T-helper 1 cell treated with Interleukin-12 subunit alpha and Interleukin-12 subunit beta and Interleukin-4 antibody, amounts not matched to agents 30 μg/mL and 1 μg/mL, for 36 hours (primary cell): Measurements from ENCODE around the gene SLC6A19.

Experiments used
- H3K27ac Mint-ChIP-seq: one replicate; pipeline ENCODE4 v1.8.0; 2021; ENCODE audit warnings: mild to moderate bottlenecking, mixed read lengths
- H3K27me3 Mint-ChIP-seq: one replicate; pipeline ENCODE4 v1.8.0; 2021; ENCODE audit warnings: low read depth, mixed read lengths
- H3K36me3 Mint-ChIP-seq: one replicate; pipeline ENCODE4 v1.8.0; 2021; ENCODE audit warnings: low read depth, mixed read lengths
- H3K4me1 Mint-ChIP-seq: one replicate; pipeline ENCODE4 v1.8.0; 2021; ENCODE audit warnings: low read depth, mixed read lengths
- H3K4me3 Mint-ChIP-seq: one replicate; pipeline ENCODE4 v1.8.0; 2021; ENCODE audit warnings: mild to moderate bottlenecking, moderate library complexity, mixed read lengths
- H3K9me3 Mint-ChIP-seq: one replicate; pipeline ENCODE4 v1.8.0; 2021; ENCODE audit warnings: mixed read lengths

SLC6A19 gene

DNA sequence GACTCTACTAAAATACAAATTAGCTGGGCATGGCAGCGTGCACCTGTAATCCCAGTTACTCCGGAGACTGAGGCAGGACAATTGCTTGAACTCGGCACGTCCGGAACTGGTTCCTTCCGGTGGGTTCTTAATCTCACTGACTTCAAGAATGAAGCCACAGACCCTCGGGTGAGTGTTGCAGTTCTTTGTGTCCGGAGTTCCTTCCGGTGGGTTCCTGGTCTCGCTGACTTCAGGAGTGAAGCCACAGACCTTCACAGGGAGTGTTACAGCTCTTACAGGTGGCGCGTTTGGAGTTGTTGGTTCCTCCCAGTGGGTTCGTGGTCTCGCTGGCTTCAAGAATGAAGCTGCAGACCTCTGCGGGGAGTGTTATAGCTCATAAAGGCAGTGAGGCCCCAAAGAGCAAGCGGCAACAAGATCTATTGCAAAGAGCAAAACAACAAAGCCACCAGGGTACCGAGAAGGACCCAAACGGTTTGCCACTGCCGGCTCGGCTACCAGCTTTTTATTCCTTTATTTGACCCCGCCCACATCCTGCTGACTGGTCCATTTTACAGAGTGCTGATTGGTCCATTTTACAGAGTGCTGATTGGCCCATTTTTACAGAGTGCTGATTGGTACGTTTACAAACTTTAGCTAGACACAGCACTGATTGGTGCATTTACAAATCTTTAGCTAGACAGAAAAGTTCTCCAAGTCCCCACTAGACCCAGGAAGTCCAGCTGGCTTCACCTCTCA lies 28.6 kb upstream of the SLC6A19 start:
- H3K27ac Mint-ChIP-seq, result no peak overlapping the region
- peak overlapping the region; percentile 54 for H3K4me3 Mint-ChIP-seq
- no peaks in the 10 kb centered on the region for H3K36me3 Mint-ChIP-seq
- peaks cover 9% of the 10 kb centered on the region for H3K4me1 Mint-ChIP-seq
- peaks cover 3% of the 10 kb centered on the region for H3K27me3 Mint-ChIP-seq
- no peaks in the 10 kb centered on the region for H3K9me3 Mint-ChIP-seq

DNA sequence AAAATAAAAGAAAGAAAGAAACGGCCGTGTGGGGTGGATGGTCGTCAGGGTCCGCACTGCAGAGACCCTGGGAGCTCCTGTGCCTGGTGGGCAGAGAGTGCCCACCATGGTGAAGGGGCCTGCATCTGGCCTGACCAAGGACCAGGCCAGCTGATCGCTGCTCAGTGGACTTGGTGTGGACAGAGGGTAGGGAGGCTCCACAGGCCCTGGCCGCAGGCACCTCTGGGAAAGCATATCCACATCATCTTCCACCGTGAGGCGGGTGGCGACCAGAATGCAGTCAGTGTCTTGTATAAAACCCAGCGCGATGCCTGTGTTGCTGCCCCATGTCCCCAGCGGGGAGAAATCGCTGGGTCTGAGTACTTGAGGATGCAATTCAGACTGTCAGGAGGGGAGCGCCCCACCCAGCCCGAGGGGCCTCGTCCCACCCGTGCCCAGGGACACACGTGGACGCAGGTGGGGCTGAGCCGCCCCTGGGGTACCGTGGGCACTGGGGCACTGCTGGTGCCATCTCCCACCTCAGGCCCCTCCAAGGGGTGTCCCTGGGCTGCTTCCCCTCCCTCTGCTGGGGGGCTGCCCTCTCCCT lies 27.8 kb upstream of the SLC6A19 start:
- Mint-ChIP-seq H3K4me3 (no peak overlapping the region), H3K9me3 (no peaks in the 10 kb centered on the region)

DNA sequence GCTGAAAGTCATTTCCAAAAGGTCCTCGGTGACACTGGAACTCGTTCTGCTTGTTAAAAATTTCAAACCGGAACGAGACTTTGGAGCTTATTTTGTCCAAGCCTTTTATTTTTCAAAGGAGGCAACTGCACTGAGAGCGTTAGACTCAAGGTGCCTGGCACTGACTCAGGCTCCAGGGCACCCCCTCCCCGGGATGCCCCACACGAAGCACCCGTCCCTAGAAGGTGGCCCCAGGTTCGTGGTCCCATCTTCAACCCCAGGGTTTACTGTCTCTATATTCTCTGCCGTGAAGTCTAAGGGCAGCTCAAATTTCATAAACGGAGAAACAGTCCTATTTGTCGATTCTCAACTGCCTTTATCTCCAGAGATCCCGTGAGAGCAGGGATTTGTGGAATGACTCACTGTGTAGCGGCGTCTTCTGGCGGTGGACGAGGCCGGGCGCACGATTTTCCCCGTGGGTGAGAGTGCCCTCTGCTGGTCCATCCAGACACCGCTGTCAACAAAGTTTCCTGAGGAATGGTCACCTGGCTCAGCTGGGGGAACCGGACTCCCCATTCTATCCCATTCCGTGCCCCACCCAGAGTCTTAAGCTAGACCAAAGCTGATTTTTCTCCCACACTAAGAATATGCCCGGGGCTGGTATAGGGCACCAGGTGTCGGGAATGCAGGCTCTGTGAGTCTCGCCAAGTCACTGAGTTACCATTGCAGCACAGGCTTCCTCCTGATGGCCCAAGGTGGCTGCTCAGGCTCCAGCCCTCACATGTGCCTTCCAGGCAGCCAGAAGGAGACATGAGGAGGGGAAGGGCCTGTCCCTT lies 27.1 kb upstream of the SLC6A19 start:
- H3K36me3 Mint-ChIP-seq, result no peaks in the 10 kb centered on the region
- H3K4me3 Mint-ChIP-seq, result no peak overlapping the region
- no peaks in the 10 kb centered on the region for H3K27me3 Mint-ChIP-seq
- H3K4me1 Mint-ChIP-seq, result peaks cover 3% of the 10 kb centered on the region
- H3K27ac Mint-ChIP-seq, result no peak overlapping the region
- H3K9me3 Mint-ChIP-seq, result no peaks in the 10 kb centered on the region

More for the DNA sequence above, 27.8 kb upstream of the SLC6A19 start:
- Mint-ChIP-seq H3K27me3 (no peaks in the 10 kb centered on the region), H3K36me3 (no peaks in the 10 kb centered on the region), H3K27ac (no peak overlapping the region), H3K4me1 (peaks cover 3% of the 10 kb centered on the region)

DNA sequence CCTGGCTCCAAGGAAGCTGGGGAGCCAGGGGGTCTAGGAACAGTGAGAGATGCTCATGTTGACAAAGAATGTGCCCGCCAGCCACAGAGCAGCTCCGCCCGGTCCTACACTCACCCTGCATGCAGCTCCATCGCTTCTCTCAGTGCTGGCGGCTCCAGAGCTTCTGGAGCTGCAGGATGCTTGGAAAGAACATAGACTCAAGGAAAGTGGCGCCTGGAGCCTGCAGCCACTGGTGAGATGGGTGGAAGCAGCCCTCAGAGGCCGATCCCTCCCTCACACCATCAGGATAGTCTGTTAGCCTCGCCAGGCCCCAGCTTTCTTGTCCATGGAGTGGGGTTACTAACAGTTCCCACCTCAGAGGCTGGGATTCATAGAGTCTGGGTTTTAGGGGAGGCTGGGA lies 26.4 kb upstream of the SLC6A19 start:
- Mint-ChIP-seq H3K4me1 (peaks cover 3% of the 10 kb centered on the region), H3K9me3 (no peaks in the 10 kb centered on the region), H3K27me3 (no peaks in the 10 kb centered on the region), H3K36me3 (no peaks in the 10 kb centered on the region), H3K27ac (no peak overlapping the region), H3K4me3 (no peak overlapping the region)

DNA sequence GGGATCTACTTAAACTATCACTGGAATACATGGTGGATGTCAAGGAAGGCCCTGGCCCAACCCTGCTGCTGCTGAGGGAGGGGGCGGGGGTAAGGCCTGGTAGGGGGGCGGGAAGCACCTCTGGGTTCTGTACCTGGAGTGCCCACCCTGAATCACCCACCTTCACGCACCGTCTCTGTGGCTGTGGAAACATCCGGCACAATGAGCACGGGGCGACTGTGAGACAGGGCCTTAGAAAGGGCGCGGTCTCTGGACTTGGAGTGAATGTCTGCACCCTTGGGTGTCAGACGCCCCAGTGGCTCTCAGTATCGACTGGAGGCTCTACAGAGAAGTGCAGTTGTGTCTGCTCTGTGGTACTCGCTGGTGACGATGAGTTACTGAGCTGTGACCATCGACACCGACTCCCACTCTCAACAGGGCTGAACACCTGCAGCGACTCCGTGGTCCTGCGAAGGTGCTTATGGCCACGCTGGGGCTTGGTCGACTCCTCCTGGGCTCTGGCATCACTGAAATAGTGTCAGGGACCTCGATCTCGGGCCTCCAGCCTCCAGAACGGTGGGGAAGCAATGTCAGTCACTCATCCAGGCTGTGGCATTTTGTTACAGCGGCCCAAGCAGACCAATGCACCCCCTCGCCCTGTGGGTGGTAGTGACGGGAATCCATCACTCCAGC lies 25.5 kb upstream of the SLC6A19 start:
- Mint-ChIP-seq H3K27ac (no peak overlapping the region), H3K36me3 (no peaks in the 10 kb centered on the region), H3K9me3 (no peaks in the 10 kb centered on the region), H3K4me1 (peaks cover 3% of the 10 kb centered on the region), H3K27me3 (no peaks in the 10 kb centered on the region), H3K4me3 (no peak overlapping the region)

DNA sequence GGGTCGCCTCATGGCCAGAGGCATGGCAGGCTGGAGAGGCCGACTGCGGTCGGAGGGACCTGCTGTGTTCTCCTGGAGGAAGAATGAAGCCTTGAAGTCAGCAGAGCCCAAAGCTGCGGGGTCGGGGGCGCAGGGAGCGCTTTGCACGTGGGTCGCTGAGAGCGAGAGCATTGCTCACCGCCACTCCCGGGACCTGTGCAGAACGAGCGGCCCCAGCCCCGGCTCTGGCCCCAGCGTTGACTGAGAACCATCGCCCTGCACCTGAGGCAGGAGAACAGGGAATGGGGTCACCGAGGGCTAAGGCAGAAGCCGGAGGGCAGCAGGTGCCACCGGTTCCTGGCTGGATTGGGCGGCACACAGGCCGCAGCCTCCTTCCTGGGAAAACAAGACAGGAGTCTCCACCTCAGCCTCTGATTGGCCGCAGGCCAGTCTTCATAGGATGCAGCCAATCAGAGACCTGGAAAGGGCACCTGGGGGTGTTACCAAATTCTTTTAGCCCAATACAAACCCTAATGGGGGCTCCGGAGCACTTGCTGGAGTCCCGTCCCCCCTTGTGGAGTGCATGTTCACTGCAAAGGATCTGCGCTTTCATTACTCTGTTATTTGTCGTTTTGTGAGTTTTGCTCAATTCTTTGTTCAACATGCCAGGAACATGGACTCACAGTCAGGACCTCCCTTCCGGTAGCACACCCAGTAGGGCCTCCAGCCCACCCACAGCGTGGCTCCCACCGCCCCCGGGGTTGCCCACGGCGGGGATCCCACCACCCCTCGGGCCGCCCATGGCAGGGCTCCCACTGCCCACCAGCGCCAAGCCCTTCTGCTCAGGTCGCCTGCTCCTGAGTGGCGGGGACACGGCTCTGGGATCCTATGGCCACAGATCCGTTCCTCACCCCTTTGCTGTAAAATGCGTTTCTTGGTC lies 24.7 kb upstream of the SLC6A19 start:
- Mint-ChIP-seq H3K4me1 (peaks cover 3% of the 10 kb centered on the region), H3K27ac (no peak overlapping the region), H3K36me3 (no peaks in the 10 kb centered on the region), H3K27me3 (no peaks in the 10 kb centered on the region), H3K9me3 (no peaks in the 10 kb centered on the region), H3K4me3 (no peak overlapping the region)

DNA sequence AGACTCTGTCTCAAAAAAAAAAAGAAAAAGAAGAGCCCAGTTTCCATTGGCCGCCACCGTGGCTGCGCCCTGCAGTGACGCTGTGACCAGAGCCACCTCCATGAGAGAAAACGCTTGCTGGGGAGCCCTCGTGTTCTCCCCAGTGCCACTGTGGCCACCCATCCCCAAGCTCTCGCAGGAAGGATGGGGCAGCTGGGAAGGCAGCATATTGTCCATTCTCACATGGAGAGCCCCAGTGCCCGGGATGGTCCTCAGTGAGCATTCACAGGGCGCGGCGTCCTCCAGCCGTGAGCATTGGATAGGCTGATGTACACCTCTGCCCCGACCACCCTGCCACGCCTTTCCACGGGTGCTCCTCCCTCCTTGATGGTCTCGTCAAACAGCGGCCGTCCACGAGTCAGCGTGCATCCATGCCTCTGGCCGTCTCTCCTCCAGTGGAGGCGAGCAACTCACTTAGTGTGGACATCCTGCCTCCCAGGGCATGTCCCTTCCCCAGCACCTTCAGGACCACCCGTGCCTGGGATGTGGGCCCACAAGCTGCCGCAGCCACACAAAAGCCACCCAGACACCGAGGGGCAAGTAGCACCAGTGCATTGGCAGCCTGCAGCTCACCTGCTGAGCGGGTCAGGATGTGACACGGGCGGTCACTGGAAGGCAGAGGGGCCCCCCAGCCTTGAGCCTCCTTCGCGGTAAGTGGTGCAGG lies 23.4 kb upstream of the SLC6A19 start:
- H3K27me3 Mint-ChIP-seq, result no peaks in the 10 kb centered on the region
- H3K4me3 Mint-ChIP-seq, result no peak overlapping the region

DNA sequence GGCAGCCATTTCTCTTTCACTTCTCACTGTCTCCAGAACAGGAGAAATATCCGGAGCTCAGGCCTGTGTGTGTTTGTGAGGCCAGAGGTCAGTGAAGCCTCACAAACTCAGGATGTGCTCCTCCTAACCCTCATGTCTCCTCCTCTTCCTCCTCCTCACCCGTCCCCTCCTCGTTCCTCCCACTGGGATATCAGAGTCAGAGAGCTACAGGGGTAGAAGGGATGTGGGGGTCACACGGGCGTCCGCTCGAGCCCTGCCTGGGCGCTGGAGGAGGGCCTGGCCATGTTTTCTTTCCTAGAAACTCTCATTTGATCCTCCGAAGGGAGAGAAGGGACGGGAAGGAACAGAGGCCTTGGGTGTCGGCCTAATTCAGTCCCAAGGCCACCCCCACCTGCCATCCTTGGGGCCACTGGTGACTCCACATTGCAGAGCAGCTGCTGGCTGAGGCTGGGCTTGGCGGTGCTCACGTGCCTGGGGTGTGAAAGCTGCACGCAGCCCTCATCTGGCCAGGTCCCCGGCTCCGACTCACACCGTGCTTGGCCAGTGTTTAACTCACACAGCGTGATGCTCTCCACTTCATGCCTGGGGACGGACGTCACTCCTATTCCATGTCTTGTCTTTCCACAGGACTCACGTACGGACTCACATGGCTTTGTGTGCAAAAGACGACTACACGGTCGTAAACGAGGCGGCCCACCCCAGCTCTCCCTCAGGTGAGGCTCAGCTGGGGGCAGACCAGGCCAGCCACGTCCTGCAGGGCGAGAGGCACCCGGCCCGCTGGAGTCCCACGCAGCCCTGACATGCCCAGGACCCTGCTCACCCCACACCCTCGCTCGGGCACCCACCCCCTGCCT lies 22.6 kb upstream of the SLC6A19 start:
- Mint-ChIP-seq H3K36me3 (no peaks in the 10 kb centered on the region), H3K9me3 (no peaks in the 10 kb centered on the region), H3K27ac (no peak overlapping the region), H3K4me1 (peaks cover 1% of the 10 kb centered on the region), H3K4me3 (no peak overlapping the region), H3K27me3 (no peaks in the 10 kb centered on the region)

More for the DNA sequence above, 23.4 kb upstream of the SLC6A19 start:
- no peak overlapping the region for H3K27ac Mint-ChIP-seq
- no peaks in the 10 kb centered on the region for H3K9me3 Mint-ChIP-seq
- H3K36me3 Mint-ChIP-seq, result no peaks in the 10 kb centered on the region
- peaks cover 1% of the 10 kb centered on the region for H3K4me1 Mint-ChIP-seq

DNA sequence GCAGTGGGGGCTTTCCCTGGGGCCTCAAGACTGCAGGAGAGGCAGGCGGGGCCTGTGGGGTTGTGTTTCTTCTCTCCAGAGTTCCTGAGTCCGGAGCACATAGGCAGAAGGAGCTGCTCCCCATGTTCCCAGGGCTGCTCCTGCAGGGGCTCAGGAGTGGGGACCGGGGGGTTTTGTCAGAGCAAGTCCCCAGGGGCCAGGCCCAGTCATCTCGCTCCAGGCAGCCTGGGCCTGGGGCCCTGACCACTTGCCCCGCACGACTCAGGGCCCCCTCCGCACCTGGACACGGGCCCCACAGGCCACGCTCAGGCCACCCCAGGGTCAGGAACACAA lies 22.0 kb upstream of the SLC6A19 start:
- Mint-ChIP-seq H3K36me3 (no peaks in the 10 kb centered on the region), H3K9me3 (no peaks in the 10 kb centered on the region), H3K27me3 (no peaks in the 10 kb centered on the region), H3K4me1 (peaks cover 1% of the 10 kb centered on the region), H3K27ac (no peak overlapping the region), H3K4me3 (no peak overlapping the region)

DNA sequence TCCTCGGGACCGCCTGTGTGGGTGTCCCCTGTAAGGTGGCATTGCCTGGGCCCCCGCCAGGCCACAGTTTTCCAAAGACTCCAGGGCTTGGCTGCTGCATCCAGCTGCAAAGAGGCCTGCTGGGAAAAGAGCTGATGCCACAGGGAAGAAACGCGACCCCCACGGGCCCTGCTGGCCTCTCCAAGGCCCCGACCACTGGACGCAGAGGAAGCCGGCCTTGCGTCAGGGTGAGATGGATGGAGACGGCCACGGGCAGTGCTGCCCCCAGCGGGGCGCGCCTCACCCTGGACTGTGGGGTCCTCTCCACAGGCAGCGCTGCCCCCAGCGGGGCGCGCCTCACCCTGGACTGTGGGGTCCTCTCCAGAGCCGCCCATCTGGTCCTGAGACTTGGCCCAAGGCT lies 21.3 kb upstream of the SLC6A19 start:
- H3K4me1 Mint-ChIP-seq, result no peaks in the 10 kb centered on the region
- no peak overlapping the region for H3K27ac Mint-ChIP-seq
- no peaks in the 10 kb centered on the region for H3K9me3 Mint-ChIP-seq
- no peaks in the 10 kb centered on the region for H3K36me3 Mint-ChIP-seq
- no peaks in the 10 kb centered on the region for H3K27me3 Mint-ChIP-seq
- no peak overlapping the region for H3K4me3 Mint-ChIP-seq

DNA sequence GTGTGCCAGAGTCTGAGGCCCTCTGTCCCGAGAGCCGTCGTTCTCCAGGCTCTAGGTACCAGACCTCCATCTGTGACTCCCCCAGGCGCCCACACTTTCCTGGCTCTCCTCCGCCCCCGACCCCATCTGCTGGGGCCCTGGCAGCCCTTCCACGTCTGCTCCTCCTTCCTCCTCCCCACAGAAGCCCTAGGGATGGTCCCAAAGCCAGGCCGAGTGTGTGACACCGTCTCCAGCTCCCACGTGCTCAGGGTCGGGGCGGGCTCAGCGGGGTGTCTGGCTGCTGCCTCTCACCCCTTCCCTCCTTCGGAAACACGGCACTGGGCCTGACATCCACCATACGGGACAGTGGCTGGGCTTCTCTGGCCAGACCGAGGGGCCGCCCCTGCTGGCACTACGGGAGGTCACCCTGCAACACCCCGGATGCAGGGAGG lies 20.5 kb upstream of the SLC6A19 start:
- Mint-ChIP-seq H3K36me3 (no peaks in the 10 kb centered on the region), H3K27ac (no peak overlapping the region), H3K27me3 (no peaks in the 10 kb centered on the region), H3K4me3 (no peak overlapping the region), H3K4me1 (no peaks in the 10 kb centered on the region), H3K9me3 (no peaks in the 10 kb centered on the region)

DNA sequence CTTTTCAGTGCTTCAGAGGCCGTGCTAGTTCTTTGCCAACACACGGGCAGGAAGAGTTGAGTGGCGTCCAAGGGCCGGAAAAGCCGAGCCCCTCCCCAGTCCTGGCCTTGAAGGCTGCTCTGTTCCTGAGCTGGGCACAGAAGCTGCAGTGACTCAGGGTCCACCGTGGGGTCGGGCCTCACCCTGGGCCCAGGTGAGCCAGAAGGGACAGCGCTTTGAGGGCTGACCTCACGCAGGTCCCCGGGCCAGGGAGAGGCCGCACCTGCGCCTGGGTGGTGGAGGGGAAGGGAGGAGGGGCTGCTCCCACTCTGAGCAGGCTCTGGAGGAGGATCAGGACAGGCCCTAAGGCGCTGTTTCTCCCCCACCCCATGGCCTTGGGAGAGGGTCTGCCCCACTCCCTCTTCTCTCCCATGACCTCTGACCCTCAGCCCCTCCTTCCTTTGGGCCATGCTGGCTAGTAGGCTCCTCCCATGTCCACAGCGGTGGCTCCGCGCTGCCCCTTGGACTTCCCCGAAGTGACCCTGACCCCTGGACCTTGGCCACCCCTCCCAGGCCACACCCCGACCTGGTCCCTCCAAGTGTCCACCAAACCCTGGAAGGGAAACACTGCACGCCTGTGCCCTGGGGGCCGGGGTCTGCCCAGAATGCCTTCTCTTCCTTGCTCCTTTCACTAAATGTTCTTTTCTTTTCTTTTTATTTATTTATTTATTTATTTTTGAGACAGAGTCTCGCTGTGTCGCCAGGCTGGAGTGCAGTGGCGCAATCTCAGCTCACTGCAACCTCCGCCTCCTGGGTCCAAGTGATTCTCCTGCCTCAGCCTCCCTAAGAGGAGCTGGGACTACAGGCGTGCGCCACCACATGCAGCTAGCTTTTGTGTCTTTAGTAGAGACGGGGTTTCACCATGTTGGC lies 19.7 kb upstream of the SLC6A19 start:
- Mint-ChIP-seq H3K4me3 (no peak overlapping the region), H3K27me3 (no peaks in the 10 kb centered on the region), H3K27ac (no peak overlapping the region), H3K4me1 (no peaks in the 10 kb centered on the region), H3K9me3 (no peaks in the 10 kb centered on the region), H3K36me3 (no peaks in the 10 kb centered on the region)
